Left lobe of liver (tissue), 2 donors: Measurements from ENCODE around the gene THUMPD2. TPM values are rescaled to one million over a fixed set of nuclear protein-coding genes. Genes with fewer than 3 reads are reported as not detected.
A peak's percentile ranks its signal among the peaks of the same experiment; 100 is the strongest.
"Not testable (repeated sequence)": the region's sequence is repeated elsewhere in the genome, so short reads cannot be mapped to it uniquely, and the experiment has no call there.

Experiments
- ATAC-seq: fragments of 200-7000 bp; cut with Tn5 transposase; one replicate; pipeline ENCODE4 v1.9.1; 2020; ENCODE audit warnings: mild to moderate bottlenecking, moderate library complexity
- DNase-seq: peaks from one replicate; pipeline ENCODE4 v3.0.0-alpha.2; 2020; ENCODE audit warnings: low spot score
- total RNA-seq: library from RNA; stranded (reverse); gene quantifications from one replicate; pipeline ENCODE4 v1.2.1, GENCODE V29; 2021
- donor health status: DM: no; HTN: no; CAD: no; lungs with moderate emphysema.
- donor health status: DM: no; HTN: yes; CAD: no.

THUMPD2 gene
- total RNA-seq, 1 donor from 2014 or later, result 2.2 TPM

DNA sequence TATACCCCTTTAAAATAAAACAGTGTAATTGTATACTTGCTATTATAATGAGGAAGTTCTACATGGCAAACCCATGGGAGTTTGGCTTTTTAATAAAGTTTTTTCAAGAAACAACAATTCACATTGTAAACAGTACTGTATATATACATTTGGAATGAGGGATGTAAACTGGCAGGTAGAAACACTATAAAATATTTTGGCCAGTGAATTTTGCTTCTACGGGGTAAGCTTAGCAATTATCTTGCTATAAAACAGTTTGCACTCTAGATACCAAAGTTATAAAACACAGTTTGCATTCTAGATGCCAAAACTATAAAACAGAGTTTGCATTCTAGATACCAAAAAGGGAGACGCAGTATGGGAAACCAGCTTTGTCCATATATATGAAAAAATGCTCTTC is 16.6 kb downstream of the THUMPD2 start:
- no peak for DNase-seq
- no peak for ATAC-seq

DNA sequence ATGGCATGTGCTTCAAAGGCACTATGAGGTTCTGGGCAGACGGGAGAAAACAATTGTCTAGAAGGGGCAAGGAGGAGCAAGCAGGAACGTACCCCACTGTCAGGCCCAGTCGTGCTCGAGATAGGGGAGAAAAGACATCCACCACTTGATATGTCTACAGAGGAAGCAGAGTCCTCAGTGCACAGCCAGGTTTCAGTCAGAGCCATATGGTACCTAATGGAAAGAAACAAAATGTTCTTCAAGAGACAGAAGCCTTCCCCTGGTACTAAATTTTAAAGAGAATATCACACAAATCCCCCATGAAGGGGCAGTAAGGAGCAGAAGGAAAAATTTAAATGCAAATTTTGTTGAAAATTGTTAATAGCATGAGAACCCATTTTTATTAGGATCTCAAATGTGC is 21.9 kb downstream of the THUMPD2 start:
- no peak for DNase-seq
- no peak for ATAC-seq

DNA sequence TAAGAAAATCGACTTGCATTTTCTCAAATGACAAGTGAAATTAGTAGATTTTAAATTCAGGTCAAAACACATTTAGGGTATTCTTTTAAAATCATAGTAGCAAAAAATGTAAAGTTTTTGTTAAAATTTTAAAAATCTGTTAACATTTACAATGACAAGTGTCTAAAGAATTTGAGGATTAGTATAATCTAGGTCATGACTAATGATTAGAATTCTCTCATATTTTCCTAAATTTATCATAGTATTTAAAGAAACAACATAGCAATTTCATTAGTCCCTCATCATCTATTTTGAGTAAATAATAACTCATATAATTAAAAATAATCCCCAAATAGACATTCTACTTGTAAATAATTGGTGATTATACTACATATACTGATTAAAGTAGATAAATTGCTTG is 23.6 kb downstream of the THUMPD2 start:
- no peak for ATAC-seq

DNA sequence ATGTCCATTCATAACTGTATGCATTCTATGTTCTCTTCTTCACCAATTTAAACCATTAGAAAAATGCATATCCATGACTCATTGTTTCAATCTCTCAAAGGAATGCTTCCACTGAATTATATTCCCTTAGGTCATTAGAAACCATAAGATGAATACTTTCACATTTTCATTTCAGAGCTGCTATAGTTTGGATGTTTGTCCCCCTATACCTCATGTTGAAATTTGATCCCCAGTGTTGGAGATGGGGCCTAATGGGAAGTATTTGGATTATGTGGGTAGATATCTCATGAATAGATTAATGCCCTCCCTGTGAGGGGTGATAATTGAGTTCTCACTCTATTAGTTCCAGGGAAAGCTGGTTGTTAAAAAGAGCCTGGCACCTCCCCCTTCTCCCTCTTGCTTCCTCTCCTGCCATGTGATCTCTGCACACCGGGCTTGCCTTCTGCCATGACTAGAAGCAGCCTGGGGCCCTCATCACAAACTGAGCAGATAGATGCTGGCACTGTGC is 35.7 kb downstream of the THUMPD2 start:
- DNase-seq, result no peak
- ATAC-seq, result no peak

More for the DNA sequence above, 23.6 kb downstream of the THUMPD2 start:
- DNase-seq, result no peak

DNA sequence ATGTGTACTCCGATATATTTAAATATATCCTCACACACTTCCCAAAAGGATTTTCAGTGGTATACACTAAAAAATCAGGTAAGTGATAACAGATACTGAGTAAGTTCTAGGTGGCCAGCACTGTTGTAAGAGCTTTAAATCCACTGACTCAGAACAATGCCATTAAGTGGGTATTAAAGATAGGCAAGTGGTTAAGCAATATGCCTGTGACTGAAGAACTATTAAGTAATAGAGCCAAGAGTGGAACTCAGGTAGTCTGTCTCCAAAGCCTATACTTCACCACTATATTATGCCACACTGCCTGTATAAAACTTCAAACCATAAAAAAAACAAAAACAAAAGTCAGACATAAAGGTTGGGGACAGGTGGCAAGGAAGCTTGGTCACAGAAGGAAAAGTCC is 37.2 kb downstream of the THUMPD2 start:
- no peak for ATAC-seq

DNA sequence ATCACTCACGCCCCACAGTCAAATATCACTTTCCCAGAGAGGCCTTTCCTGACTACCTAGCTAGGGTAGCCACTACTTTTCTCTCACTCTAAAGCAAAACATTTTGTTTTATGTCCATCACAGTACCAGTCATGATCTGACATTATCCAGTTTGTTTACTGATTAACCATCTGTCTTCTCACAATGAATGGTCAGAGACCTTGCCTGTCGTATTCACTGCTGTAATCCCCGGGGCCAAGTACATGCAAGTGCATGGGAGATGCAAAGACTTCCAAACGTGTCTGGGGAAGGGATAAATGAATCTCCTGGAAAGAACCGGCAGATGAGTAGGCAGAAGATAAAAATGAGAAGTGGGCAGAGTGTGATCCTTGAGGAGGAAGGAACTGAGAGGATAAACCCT is 39.7 kb downstream of the THUMPD2 start:
- DNase-seq (no peak), ATAC-seq (no peak)

More for the DNA sequence above, 37.2 kb downstream of the THUMPD2 start:
- no peak for DNase-seq

DNA sequence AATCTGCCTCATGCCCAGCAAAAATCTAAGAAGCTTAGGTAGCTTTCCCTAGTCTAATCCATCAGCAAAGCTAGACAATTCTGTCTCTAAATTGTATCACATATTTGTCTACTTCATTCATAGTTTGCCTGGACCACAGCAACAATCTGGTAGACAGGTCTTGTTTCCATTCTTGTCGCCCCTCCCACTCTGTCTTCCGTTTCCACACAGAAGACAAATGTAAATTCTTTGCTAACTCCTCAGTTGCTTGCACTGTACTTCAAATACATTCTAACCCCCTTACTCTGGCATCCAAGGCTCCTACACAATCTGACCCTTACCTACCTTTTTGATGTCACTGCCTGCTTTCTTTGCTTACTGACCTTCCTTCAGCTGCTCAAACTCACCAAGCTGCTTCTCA is 40.1 kb downstream of the THUMPD2 start:
- no peak for ATAC-seq

DNA sequence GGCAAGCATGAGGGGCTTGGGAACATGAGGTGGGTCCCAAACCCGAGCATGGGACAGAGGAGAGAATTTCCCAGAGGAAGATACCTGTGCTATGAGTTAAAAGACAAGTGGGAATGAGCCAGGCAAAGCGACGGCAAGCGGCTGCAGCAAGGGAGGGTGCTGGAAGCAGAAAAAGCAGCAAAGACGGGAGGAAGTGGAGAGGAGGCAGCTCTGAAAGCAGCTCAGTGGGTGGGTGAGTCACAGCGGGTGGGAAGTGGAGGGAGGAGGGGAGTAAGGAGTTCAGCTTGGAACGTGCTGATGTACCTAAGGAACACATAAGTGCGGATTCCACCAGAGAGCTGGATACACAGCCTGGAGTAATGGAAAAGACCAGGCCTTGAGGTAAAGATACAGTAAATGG is 41.4 kb downstream of the THUMPD2 start:
- no peak for DNase-seq
- no peak for ATAC-seq

More for the DNA sequence above, 40.1 kb downstream of the THUMPD2 start:
- no peak for DNase-seq

DNA sequence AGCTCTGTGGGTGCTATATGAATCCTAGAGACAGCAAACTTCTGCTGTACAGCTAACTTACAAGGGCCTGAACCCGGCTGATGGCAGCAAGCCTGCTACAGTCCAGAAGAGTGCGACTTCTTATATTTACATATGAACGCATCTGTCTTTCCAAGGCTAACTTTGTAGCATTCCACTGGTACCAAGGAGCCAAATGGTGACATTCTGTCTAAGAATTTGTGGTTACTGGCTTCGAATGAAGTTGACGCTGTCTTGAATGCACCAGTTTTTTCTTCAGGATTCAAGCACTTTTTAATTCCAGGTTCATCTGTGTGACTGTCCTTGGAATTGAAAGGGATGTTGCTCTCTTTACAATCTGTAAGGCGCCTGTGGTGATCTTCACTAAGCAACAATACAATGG is 42.4 kb downstream of the THUMPD2 start:
- no peak for ATAC-seq

DNA sequence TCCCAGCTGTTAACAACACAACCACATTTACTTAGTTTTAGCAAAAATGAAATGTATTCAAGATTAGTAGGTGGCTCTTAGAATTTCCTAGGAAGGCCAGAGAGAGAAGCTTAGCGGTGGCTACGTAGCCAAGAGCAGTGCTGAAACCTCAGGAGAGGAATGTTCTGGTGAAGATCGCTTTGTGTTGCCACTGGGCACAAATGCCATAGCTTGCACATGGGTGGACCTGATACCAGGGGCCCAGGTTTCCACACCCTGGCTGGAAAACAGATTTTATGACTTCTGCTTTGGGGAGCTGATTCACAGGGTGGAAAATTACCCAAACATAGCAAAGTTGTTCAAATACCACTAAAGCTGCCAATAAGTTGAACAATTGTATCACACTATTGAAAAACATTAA is 43.4 kb downstream of the THUMPD2 start:
- no peak for DNase-seq
- no peak for ATAC-seq

More for the DNA sequence above, 42.4 kb downstream of the THUMPD2 start:
- DNase-seq, result no peak

DNA sequence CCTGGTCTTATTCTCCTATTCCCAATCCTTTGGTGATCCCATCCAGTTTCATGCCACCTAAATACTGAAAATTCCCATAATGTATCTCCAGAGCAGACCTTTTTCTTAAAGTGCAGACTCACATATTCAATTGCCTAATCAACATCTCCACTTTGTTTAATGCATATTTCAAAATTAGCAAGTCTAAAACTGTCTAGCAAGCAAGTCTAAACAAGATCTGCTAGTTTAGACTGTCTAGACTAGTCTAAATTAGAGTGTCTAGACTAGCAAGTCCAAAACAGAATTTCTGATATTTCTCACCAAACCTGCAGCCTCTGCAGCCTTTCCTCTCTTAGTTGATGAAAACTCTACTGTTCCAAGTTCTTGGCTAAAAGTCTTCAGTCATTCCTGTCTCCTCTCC is 44.6 kb downstream of the THUMPD2 start:
- no peak for ATAC-seq
- no peak for DNase-seq

DNA sequence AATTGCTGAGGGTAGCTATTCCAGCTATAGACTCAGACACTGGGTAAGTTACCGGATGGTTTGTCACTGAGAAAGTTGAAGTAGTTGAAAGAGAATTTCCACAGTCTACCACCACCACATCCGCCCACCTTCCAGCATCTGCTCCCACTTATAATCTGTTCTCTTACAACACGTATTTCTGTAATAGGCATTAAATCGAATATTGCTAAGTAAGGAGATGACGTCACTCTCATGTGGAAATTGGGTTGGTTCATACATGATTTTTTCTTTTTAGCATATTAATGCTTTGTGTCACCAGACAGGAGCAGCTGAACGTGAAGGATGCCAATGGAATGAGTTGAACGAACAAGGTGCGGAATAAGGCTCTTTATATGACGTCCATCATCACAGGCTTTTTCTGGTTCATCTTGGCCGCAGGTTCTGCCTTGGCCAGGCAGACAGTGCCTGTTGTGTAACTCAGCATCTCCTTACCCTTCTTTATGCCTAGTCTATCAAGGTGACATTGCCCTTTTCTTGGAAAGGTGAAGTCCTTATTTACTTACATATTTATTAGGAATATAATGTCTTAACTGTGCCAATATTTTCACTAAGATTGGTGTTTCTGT is 45.9 kb downstream of the THUMPD2 start:
- ATAC-seq (no peak), DNase-seq (no peak)

DNA sequence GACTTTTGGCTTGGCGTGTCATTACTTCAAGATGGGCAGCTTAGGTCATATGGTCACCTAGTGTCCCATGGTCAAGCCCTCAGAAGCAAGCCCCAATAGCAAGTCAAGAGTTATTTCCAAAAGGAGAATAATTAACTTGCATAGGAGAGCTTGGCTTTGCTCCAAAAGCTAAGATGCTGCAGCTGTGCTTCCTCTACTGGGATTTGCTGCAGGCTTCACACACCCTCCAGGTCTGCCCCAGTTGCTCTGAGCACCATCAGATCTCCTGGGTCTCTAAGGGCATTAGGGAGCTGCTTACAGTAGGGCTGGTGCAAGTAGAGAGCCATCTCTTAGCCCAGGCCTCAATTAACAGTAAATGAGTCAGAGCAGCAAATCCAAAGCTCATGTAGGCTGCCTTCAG is 46.6 kb downstream of the THUMPD2 start:
- DNase-seq (no peak), ATAC-seq (peak; percentile 18)

DNA sequence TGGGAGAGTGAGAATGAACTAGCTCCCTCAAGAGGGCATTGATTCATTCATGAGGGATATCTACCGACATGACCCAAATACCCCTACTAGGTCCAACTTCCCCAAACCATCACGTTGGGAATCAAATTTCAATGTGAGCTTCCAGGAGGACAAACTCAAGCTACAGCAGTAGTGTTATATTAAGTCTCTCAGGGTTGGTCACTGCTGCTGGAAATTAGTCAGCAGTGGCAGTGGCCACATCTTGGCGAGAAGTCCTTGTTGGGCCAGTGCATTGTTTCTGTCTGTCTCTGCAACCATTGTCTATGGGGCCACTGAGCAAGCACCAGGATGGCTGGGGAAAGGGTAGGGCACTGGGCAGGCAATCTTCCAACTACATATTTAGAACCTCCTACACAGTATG is 47.5 kb downstream of the THUMPD2 start:
- DNase-seq (no peak), ATAC-seq (no peak)

DNA sequence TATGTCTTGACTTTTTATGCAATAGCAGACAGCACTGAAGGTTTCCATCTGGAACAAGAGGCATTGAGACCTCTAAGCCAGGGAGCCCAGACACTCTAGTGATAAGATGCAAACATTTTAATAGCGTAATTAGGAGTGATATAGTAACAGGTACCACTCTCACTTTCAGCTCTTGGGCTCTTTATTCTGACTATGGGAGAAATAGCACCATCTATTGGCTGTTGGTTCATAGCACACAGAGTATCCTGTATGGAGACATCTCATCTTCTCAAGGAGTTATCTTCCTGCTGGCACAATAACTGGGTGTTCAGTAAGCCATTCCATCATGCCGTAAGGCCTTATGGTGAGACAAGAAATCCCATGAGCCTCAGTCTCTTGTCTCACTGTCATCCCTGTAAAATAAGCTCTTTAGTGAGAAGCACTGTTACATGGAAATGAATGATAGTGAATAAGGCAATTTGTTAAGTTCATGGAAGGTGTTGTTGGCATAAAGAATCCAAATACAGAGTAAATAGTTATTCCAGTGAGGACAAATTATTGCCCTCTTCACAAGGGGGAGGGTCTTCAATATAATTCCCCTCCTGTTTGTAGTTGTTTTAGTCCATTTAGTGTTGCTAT is 48.3 kb downstream of the THUMPD2 start:
- no peak for DNase-seq
- peak; percentile 59 for ATAC-seq

DNA sequence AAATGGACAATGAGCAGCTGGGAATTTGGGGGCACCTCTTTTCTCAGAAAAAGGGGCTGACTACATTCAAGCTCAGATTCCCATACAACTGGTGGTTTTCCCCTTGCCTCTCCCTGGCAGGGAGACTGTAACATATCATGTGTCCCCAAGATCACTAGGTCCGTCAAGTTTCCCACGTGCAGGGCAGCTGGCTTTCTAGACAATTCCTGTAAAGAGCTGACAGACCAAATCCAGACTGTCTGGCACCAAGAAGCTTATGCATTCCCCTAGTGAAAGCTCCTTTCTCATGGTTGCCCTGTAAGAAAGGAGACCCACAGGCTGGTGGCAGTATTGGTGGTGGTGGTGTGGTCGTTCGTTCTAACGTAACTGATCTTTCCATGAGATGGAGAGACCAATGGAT is 48.8 kb downstream of the THUMPD2 start:
- ATAC-seq, result no peak
- DNase-seq, result no peak

DNA sequence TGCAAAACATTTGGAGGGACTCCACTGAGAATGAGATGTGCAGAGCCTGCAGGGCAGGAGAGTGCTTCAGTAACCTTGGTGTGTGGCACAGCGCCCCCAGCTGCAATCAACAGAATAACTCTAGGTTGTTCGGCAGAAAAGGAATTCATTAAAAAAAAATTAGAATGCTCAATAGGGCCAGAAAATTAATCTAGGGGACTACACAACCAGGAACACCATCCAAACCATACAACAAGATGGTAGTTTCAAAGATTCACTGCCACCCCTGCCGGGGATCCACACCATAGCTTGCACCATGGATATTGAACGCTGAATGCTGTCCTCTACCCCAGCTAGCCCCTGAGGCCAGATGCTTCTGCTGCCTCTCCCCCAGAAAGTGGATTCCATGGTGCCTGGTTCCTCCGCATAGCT is 50.1 kb downstream of the THUMPD2 start:
- ATAC-seq, result peak; percentile 72
- DNase-seq, result no peak

DNA sequence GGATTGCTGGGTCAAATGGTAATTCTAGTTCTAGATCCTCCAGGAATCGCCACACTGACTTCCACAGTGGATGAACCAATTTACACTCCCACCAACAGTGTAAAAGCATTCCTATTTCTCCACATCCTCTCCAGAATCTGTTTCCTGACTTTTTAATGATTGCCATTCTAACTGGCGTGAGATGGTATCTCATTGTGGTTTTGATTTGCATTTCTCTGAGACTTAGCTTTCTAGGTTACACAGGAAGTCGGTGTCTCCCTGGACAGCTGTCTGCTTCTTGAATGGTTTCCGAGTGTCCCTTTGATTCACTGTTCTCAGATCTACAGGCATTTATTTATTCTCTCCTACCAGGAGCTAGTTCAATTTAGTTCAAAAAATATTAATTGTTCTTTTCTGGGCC is 51.0 kb downstream of the THUMPD2 start:
- ATAC-seq, DNase-seq: not testable (repeated sequence)

DNA sequence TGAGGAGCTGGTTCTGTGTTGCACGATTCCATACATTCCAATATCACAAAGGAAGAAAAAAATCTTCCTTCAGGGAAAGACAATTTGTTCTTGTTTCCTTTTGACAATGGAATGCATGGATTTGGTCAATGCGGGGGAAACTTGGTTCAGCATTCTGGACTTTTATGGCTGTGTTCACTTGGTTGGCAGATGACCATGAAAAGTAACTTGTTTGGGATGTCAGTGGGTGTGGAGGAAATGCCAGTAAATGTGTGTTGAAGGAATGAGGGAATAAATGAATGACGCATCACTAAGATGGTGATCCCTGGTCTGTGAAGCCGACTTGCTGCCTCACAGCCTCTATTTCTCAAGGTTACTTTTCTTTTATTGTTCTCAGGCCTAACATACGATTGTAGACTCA is 53.7 kb downstream of the THUMPD2 start:
- no peak for DNase-seq
- no peak for ATAC-seq

DNA sequence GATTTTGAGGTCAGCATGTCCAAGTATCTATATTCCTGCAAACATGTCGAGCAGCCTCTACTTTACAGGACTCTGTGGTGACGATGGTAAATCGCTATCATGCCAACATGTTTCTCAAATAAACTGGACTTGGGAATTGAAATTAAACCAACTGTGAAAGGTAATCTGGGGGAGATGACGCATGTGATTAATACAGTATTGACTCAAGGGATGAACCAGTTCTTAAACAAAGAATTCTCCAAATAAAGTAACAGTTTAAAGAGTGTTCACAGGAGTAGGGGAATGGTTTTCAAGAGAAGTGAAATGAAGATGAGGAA is 54.3 kb downstream of the THUMPD2 start:
- ATAC-seq, result no peak
- DNase-seq, result no peak

DNA sequence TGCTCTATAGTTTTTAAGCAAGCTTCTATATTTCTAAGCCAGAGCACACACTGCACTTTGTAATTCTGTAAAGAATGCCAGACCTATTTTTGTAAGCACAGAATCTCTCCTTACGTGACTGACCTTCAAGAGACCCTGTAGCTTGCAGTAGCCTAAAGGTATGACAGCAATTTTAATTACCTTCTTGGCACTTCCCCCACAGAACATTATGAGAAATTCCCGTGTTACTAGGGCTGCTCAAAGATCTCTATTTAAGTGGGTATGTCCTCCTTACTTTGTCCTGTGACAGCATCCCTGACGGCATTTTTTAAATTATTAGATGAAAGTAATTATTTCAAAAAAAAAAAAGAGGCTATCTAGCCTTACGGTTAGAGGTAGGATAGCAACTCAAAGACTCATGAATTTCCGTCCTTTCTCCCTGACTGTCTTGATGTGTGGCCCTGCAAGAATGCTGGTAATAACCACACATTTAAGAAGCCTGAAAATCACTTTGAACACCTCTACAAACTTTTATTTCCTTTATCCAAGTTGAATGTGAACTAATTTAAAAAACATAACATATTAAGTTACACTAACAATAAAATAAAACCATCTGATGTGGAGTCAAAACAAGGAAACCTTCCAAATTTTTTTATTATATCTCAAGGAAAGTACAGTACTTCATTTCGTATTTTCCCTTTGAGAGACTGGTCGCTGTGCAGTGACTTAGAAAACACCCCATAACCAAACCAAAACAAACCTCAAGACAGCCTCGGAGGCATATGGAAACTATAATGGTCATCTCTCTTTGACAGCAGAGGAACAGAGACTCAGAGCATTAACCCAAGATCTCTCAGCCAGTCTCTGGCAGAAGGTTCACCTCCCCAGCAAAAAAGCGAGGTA is 54.9 kb downstream of the THUMPD2 start:
- no peak for DNase-seq
- ATAC-seq, result no peak

DNA sequence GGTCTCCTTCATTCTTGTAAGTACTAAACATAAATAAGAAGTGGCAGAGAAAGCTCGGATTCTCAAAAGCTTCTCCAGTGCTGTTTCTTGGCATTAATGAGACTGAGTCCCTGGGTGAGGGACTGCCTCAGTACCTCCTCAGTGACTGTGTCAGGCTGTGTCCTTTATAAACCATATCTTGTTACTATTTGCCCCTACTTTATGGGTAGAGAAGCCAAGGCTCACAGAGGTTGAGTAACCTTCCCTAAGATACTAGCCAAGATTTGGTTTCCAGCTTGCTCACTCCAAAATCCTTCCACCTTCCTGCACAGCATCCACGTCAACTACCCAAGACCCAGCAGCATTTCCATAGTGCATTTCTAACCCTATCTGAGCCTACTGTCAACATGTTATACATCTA is 55.6 kb downstream of the THUMPD2 start:
- DNase-seq (no peak), ATAC-seq (no peak)
